Suppressor macrophage (primary cell): ENCODE measurements around the gene HOXD13.

Experiments
- DNase-seq, 4 experiments: peaks; one replicate each; pipeline ENCODE4 v3.0.0-alpha.2; 2020 to 2022
- total RNA-seq, 17 experiments: gene quantifications; one replicate each; lab custom pipeline; 2026; ENCODE audit warnings: mixed read lengths in 6 of 17, inconsistent platforms in 3 of 17; lab: John Stamatoyannopoulos, UW

The HOXD13 gene
- total RNA-seq: 0 to 0.22 (median 0) reads per million in 17 experiments

- DNase-seq: no peak
These were observed at the start of gene HOXD13 for GRCh38 chr2:176092270-176093144. Gene HOXD13 (plus strand): TSS chr2:176092721. CDS start chr2:176092891, 170 bp downstream.

GRCh38 chr2:176056406-176056805, 36.1 kb upstream of the HOXD13 start:
- no peak for DNase-seq

- no peak for DNase-seq
These were observed 28.6 kb upstream of the HOXD13 start for GRCh38 chr2:176063958-176064357.

GRCh38 chr2:176066645-176067588, 25.6 kb upstream of the HOXD13 start:
- DNase-seq: no peak

- no peak for DNase-seq
These were observed 24.7 kb upstream of the HOXD13 start for GRCh38 chr2:176067589-176068418.

GRCh38 chr2:176068419-176068832, 24.1 kb upstream of the HOXD13 start:
- no peak for DNase-seq

GRCh38 chr2:176071330-176072291, 20.9 kb upstream of the HOXD13 start:
- DNase-seq: no peak

GRCh38 chr2:176072292-176072669, 20.2 kb upstream of the HOXD13 start:
- DNase-seq: no peak

- no peak for DNase-seq
These were observed 19.3 kb upstream of the HOXD13 start for GRCh38 chr2:176072951-176073904.

- no peak for DNase-seq
These were observed 17.5 kb upstream of the HOXD13 start for GRCh38 chr2:176074919-176075425.

GRCh38 chr2:176075481-176075880, 17.0 kb upstream of the HOXD13 start:
- DNase-seq: no peak

GRCh38 chr2:176076063-176076462, 16.5 kb upstream of the HOXD13 start:
- no peak for DNase-seq

GRCh38 chr2:176076796-176077195, 15.7 kb upstream of the HOXD13 start:
- no peak for DNase-seq

GRCh38 chr2:176078541-176079284, 13.8 kb upstream of the HOXD13 start:
- DNase-seq: no peak

GRCh38 chr2:176079285-176079830, 13.2 kb upstream of the HOXD13 start:
- no peak for DNase-seq

- DNase-seq: peak in 3 of 4 experiments; percentile 33 to 69 (median 46)
These were observed 12.5 kb upstream of the HOXD13 start for GRCh38 chr2:176079831-176080539.

GRCh38 chr2:176080540-176081375, 11.8 kb upstream of the HOXD13 start:
- DNase-seq: peak in 1 of 4 experiments; percentile 16
